Measurements from ENCODE around the gene CYP4A11.
"Not testable (repeated sequence)": the region's sequence is repeated elsewhere in the genome, so short reads cannot be mapped to it uniquely, and the experiment has no call there.

CYP4A11 gene

GRCh38 chr1:46903481-46903880 is 37.8 kb downstream of the CYP4A11 start:
- no peak for DNase-seq

DNA sequence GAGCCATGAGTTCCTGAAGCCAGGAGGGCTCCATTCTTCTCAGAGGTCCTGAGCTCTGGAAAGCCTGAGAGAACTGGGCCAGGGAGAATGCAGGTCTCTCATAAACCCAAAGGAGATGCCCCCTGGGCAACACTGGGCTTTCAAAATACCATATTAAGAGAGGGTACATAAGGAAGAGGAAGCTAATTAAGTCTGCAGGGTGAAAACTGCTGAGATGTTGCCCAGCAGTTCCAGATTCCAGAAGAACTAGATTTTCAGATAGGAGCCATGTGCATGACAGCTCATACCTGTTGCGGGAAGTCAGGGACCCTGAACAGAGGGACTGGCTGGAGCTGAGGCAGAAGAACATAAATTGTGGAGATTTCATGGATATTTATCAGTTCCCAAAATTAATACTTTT is 40.9 kb downstream of the CYP4A11 start:
- DNase-seq, result no peak

DNA sequence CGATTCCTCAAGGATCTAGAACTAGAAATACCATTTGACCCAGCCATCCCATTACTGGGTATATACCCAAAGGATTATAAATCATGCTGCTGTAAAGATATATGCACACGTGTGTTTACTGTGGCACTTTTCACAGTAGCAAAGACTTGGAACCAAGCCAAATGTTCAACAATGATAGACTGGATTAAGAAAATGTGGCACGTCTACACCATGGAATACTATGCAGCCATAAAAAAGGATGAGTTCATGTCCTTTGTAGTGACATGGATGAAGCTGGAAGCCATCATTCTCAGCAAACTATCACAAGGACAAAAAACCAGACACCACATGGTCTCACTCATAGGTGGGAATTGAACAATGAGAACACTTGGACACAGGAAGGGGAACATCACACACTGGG is 59.6 kb downstream of the CYP4A11 start:
- not testable (repeated sequence) for DNase-seq
